ENCODE results near the gene GCAT.

Gene GCAT

GRCh38 chr22:37818409-37819104, 10.8 kb downstream of the GCAT start:
- DNase-seq (ENCODE audit: extremely low spot score), result no peak
- ChIA-PET POLR2A (interaction anchor here (0.7 to 7.4 kb wide), 8 partner anchors 12 to 136 kb away, joined by 3 to 78 read pairs (median 7); partner anchors contain the start of genes ANKRD54, EIF3L, GCAT and MICALL1), CTCF (interaction anchor here (0.7 to 2.9 kb wide), 12 partner anchors 10 to 147 kb away, joined by 3 to 69 read pairs (median 4); partner anchors contain the start of genes ANKRD54, GCAT and LGALS1)
- TF ChIP-seq ZNF384 (IDR thresholded peaks at IDR 0.05) (no peak), BHLHE40 (IDR thresholded peaks at IDR 0.05; ENCODE audit: borderline replicate concordance) (no peak), FOXA1 (IDR thresholded peaks at IDR 0.05) (no peak), NFRKB (IDR thresholded peaks at IDR 0.05) (no peak), FOXM1 (IDR thresholded peaks at IDR 0.05; ENCODE audit: borderline replicate concordance) (no peak), L3MBTL2 (conservative IDR thresholded peaks at IDR 0.05) (no peak), ELF4 (IDR thresholded peaks at IDR 0.05) (no peak), SP1 (IDR thresholded peaks at IDR 0.05) (no peak), LEF1 (IDR thresholded peaks at IDR 0.05; ENCODE audit: borderline replicate concordance) (no peak), HDGF (IDR thresholded peaks at IDR 0.05; ENCODE audit: borderline replicate concordance) (no peak), TARDBP (IDR thresholded peaks at IDR 0.05) (no peak), PKNOX1 (IDR thresholded peaks at IDR 0.05) (no peak), FOXK2 (IDR thresholded peaks at IDR 0.05) (no peak), ARNT (IDR thresholded peaks at IDR 0.05) (no peak), CTBP1 (IDR thresholded peaks at IDR 0.05; ENCODE audit: borderline replicate concordance) (no peak), SUZ12 (IDR thresholded peaks at IDR 0.05) (no peak)

GRCh38 chr22:37819105-37819433, 11.3 kb downstream of the GCAT start:
- POLR2A ChIA-PET, result interaction anchor here (1.1 to 7.4 kb wide), 6 partner anchors 12 to 87 kb away, joined by 3 to 78 read pairs (median 7); partner anchors contain the start of genes ANKRD54, EIF3L, GCAT and MICALL1
- no peak for TF ChIP-seq SUZ12 (IDR thresholded peaks at IDR 0.05)
- no peak for TF ChIP-seq HDGF (IDR thresholded peaks at IDR 0.05; ENCODE audit: borderline replicate concordance)
- TF ChIP-seq BHLHE40 (IDR thresholded peaks at IDR 0.05; ENCODE audit: borderline replicate concordance), result no peak
- no peak for TF ChIP-seq ELF4 (IDR thresholded peaks at IDR 0.05)
- TF ChIP-seq SP1 (IDR thresholded peaks at IDR 0.05), result no peak
- no peak for TF ChIP-seq ARNT (IDR thresholded peaks at IDR 0.05)
- no peak for TF ChIP-seq FOXA1 (IDR thresholded peaks at IDR 0.05)
- no peak for TF ChIP-seq L3MBTL2 (conservative IDR thresholded peaks at IDR 0.05)
- TF ChIP-seq CTBP1 (IDR thresholded peaks at IDR 0.05; ENCODE audit: borderline replicate concordance), result no peak
- TF ChIP-seq FOXM1 (IDR thresholded peaks at IDR 0.05; ENCODE audit: borderline replicate concordance), result no peak
- no peak for TF ChIP-seq TARDBP (IDR thresholded peaks at IDR 0.05)
- TF ChIP-seq FOXK2 (IDR thresholded peaks at IDR 0.05), result no peak
- no peak for TF ChIP-seq ZNF384 (IDR thresholded peaks at IDR 0.05)
- TF ChIP-seq NFRKB (IDR thresholded peaks at IDR 0.05), result no peak
- no peak for TF ChIP-seq PKNOX1 (IDR thresholded peaks at IDR 0.05)
- TF ChIP-seq LEF1 (IDR thresholded peaks at IDR 0.05; ENCODE audit: borderline replicate concordance), result no peak
- CTCF ChIA-PET, result interaction anchor here (1.2 to 2.9 kb wide), 2 partner anchors 28 to 43 kb away, joined by 3 to 69 read pairs; no protein-coding TSS in a partner anchor
- no peak for DNase-seq (ENCODE audit: extremely low spot score)

GRCh38 chr22:37820350-37820749, 12.6 kb downstream of the GCAT start:
- POLR2A ChIA-PET, result interaction anchor here (7.4 kb wide), 1 partner anchor 14 kb away, joined by 78 read pairs; the partner anchor contains the start of gene GCAT
- DNase-seq (ENCODE audit: extremely low spot score), result no peak
- CTCF ChIA-PET, result interaction anchor here (0.5 to 0.7 kb wide), 2 partner anchors 43 to 56 kb away, joined by 3 to 5 read pairs; no protein-coding TSS in a partner anchor
- no peak for TF ChIP-seq FOXK2 (IDR thresholded peaks at IDR 0.05)
- no peak for TF ChIP-seq HDGF (IDR thresholded peaks at IDR 0.05; ENCODE audit: borderline replicate concordance)
- no peak for TF ChIP-seq ZNF384 (IDR thresholded peaks at IDR 0.05)
- TF ChIP-seq FOXA1 (IDR thresholded peaks at IDR 0.05), result no peak
- no peak for TF ChIP-seq CTBP1 (IDR thresholded peaks at IDR 0.05; ENCODE audit: borderline replicate concordance)
- TF ChIP-seq LEF1 (IDR thresholded peaks at IDR 0.05; ENCODE audit: borderline replicate concordance), result no peak
- TF ChIP-seq NFRKB (IDR thresholded peaks at IDR 0.05), result no peak
- no peak for TF ChIP-seq SP1 (IDR thresholded peaks at IDR 0.05)

- ChIA-PET CTCF (interaction anchor here (1.5 kb wide), 1 partner anchor 179 kb away, joined by 3 read pairs; no protein-coding TSS in a partner anchor), POLR2A (interaction anchor here (0.8 to 2.2 kb wide), 3 partner anchors 15 to 22 kb away, joined by 3 to 15 read pairs (median 4); partner anchors contain the start of genes ANKRD54 and GCAT)
- no peak for TF ChIP-seq LEF1 (IDR thresholded peaks at IDR 0.05; ENCODE audit: borderline replicate concordance)
- no peak for TF ChIP-seq FOXA1 (IDR thresholded peaks at IDR 0.05)
- no peak for TF ChIP-seq BHLHE40 (IDR thresholded peaks at IDR 0.05; ENCODE audit: borderline replicate concordance)
- TF ChIP-seq ZNF384 (IDR thresholded peaks at IDR 0.05), result no peak
- DNase-seq (ENCODE audit: extremely low spot score), result no peak
Measured at GRCh38 chr22:37822079-37822833, 14.5 kb downstream of the GCAT start.

GRCh38 chr22:37823134-37823985, 15.6 kb downstream of the GCAT start, which contains the start of gene GALR3:
GALR3 (plus strand) TSS chr22:37823382; CDS start chr22:37823407, 25 bp downstream.
- no peak for TF ChIP-seq TARDBP (IDR thresholded peaks at IDR 0.05)
- no peak for TF ChIP-seq ZNF384 (IDR thresholded peaks at IDR 0.05)
- TF ChIP-seq PKNOX1 (IDR thresholded peaks at IDR 0.05), result no peak
- TF ChIP-seq NFRKB (IDR thresholded peaks at IDR 0.05), result no peak
- TF ChIP-seq HDGF (IDR thresholded peaks at IDR 0.05; ENCODE audit: borderline replicate concordance), result no peak
- no peak for TF ChIP-seq SUZ12 (IDR thresholded peaks at IDR 0.05)
- no peak for TF ChIP-seq FOXA1 (IDR thresholded peaks at IDR 0.05)
- TF ChIP-seq LEF1 (IDR thresholded peaks at IDR 0.05; ENCODE audit: borderline replicate concordance), result no peak
- no peak for TF ChIP-seq L3MBTL2 (conservative IDR thresholded peaks at IDR 0.05)
- no peak for TF ChIP-seq SP1 (IDR thresholded peaks at IDR 0.05)
- no peak for TF ChIP-seq ELF4 (IDR thresholded peaks at IDR 0.05)
- no peak for TF ChIP-seq FOXK2 (IDR thresholded peaks at IDR 0.05)
- TF ChIP-seq FOXM1 (IDR thresholded peaks at IDR 0.05; ENCODE audit: borderline replicate concordance), result no peak
- no peak for TF ChIP-seq BHLHE40 (IDR thresholded peaks at IDR 0.05; ENCODE audit: borderline replicate concordance)
- ChIA-PET CTCF (interaction anchor here (0.6 to 1.5 kb wide), 2 partner anchors 180 to 280 kb away, joined by 3 to 5 read pairs; no protein-coding TSS in a partner anchor), POLR2A (interaction anchor here (0.8 to 2.2 kb wide), 4 partner anchors 11 to 21 kb away, joined by 3 to 15 read pairs (median 4); partner anchors contain the start of genes ANKRD54 and GCAT)
- DNase-seq (ENCODE audit: extremely low spot score), result no peak

Data from HEK293T (cell line).